Upper lobe of left lung (tissue), 6 donors: ENCODE results near the gene NPIPB6. TPM values are rescaled to one million over a fixed set of nuclear protein-coding genes. Genes with fewer than 3 reads are reported as not detected.

Source experiments
- ATAC-seq, 2 donors: fragments of 200-7000 bp; cut with Tn5 transposase; one replicate each; pipeline ENCODE4 v1.9.1; 2022; ENCODE audit warnings: mild to moderate bottlenecking in 2 of 2, moderate library complexity in 2 of 2; ENCODE audit not compliant: low FRiP score in 2 of 2
- DNase-seq, 2 donors: peaks; one replicate each; pipeline ENCODE4 v3.0.0-alpha.2; 2019 to 2020
- H3K27ac ChIP-seq, 4 donors: fragments of 200-600 bp; sonication (generic); one replicate each; pipeline ENCODE4 v1.5.1; 2016 to 2019
- H3K27me3 ChIP-seq, 4 donors: fragments of 200-600 bp; sonication (generic); one replicate each; pipeline ENCODE4 v1.5.1; 2017 to 2019
- H3K36me3 ChIP-seq, 4 donors: fragments of 200-600 bp; sonication (generic); one replicate each; pipeline ENCODE4 v1.5.1; 2016 to 2019
- H3K4me1 ChIP-seq, 4 donors: fragments of 200-600 bp; sonication (generic); one replicate each; pipeline ENCODE4 v1.5.1; 2018 to 2019
- H3K4me3 ChIP-seq, 4 donors: fragments of 200-600 bp; sonication (generic); one replicate each; pipeline ENCODE4 v1.5.1; 2017 to 2019; ENCODE audit warnings: mild to moderate bottlenecking in 2 of 4, moderate library complexity in 1 of 4
- H3K9me3 ChIP-seq, 4 donors: fragments of 200-600 bp; sonication (generic); one replicate each; pipeline ENCODE4 v1.5.1; 2018 to 2019
- CTCF ChIP-seq, 6 experiments: fragments of 450-650 bp in 4 of 6; fragments of 200-600 bp in 2 of 6; sonication (generic) in 2 of 6; IDR thresholded peaks; one replicate each; pipeline ENCODE4 v1.5.1; 2016 to 2019; ENCODE audit warnings: antibody characterized with exemption in 6 of 6
- EP300 ChIP-seq, 4 donors: sonication (generic); formaldehyde crosslinking; IDR thresholded peaks; one replicate each; pipeline ENCODE4 v1.5.1; 2017; ENCODE audit warnings: antibody characterized with exemption in 4 of 4, control low read depth in 2 of 4
- POLR2A ChIP-seq, 4 donors: fragments of 450-650 bp; IDR thresholded peaks; one replicate each; pipeline ENCODE4 v1.5.1; 2016 to 2017; ENCODE audit warnings: antibody characterized with exemption in 4 of 4, mild to moderate bottlenecking in 2 of 4
- POLR2AphosphoS5 ChIP-seq, 2 donors: sonication (generic); formaldehyde crosslinking; IDR thresholded peaks; one replicate each; pipeline ENCODE4 v1.5.1; 2017; ENCODE audit warnings: antibody characterized with exemption in 2 of 2
- WGBS, 2 donors: methylation state at CpG; one replicate each; pipeline ENCODE4 v1.1.5; 2017 to 2018; 5-methylcytosine and 5-hydroxymethylcytosine counted together
- total RNA-seq, 6 donors: library from RNA; depleted of rRNA in 4 of 6; stranded (reverse); fragments of >200 nt in 4 of 6; gene quantifications; one replicate each; pipeline versions ENCODE4 v1.1.0 to v1.2.1, GENCODE V29; 2016 to 2021
- donor health status: DM: no; HTN: no; CAD: no; lungs with moderate emphysema.
- donor health status: DM: no; HTN: yes; CAD: no; lungs with severe emphysema.

NPIPB6 gene
- total RNA-seq, 6 donors from 2014 or later: 1.6 to 3.3 TPM; not detected in 4

GRCh38 chr16:28297784-28298510, 65.4 kb downstream of the NPIPB6 start:
- ATAC-seq (peak in 1 of 2 donors; percentile 30), DNase-seq (peak in 1 of 2 donors; percentile 45)
- WGBS, 2 donors: 45 to 53% methylated on average over 7 to 11 of the region's 11 CpGs

DNA sequence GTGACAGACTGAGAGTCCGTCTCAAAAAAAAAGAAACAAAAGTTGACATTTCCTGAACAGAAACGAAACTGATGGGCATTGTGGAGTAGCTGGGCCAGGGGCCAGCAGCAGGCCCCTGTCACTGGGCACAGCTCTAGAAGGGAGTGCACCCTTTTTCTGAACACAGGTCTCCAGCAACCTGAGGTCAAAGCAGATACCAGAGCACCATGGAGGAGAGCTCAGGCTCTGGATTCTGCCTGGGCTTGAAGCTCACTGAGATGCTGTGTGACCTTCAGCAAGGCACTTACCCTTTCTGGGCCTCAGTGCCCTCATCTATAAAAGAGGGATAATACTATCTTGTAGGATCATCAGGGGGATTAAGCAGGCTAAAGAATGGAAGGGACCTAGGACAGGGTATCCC, 66.0 kb downstream of the NPIPB6 start:
- H3K36me3 ChIP-seq: no peaks in the 10 kb centered on the region
- WGBS, 2 donors: 22 to 32% methylated on average over 2 of the region's 2 CpGs
- no peak for TF ChIP-seq POLR2A (IDR thresholded peaks at IDR 0.05)
- TF ChIP-seq POLR2AphosphoS5 (IDR thresholded peaks at IDR 0.05): no peak
- TF ChIP-seq CTCF (IDR thresholded peaks at IDR 0.05): no peak
- no peak for TF ChIP-seq EP300 (IDR thresholded peaks at IDR 0.05)
- DNase-seq: no peak
- no peak overlapping the region for H3K4me3 ChIP-seq
- H3K27me3 ChIP-seq: peaks cover 0 to 6% (median 3%) of the 10 kb centered on the region in 4 donors
- no peaks in the 10 kb centered on the region for H3K9me3 ChIP-seq
- H3K4me1 ChIP-seq: peaks cover 10 to 37% (median 20%) of the 10 kb centered on the region in 4 donors
- ATAC-seq: no peak
- H3K27ac ChIP-seq: peak overlapping the region in 1 of 4 donors; percentile 21

More at GRCh38 chr16:28297784-28298510, 65.4 kb downstream of the NPIPB6 start:
- H3K4me1 ChIP-seq: peaks cover 5 to 33% (median 15%) of the 10 kb centered on the region in 4 donors
- TF ChIP-seq POLR2A (IDR thresholded peaks at IDR 0.05): no peak
- TF ChIP-seq POLR2AphosphoS5 (IDR thresholded peaks at IDR 0.05): no peak
- no peak for TF ChIP-seq CTCF (IDR thresholded peaks at IDR 0.05)
- TF ChIP-seq EP300 (IDR thresholded peaks at IDR 0.05): no peak
- no peaks in the 10 kb centered on the region for H3K9me3 ChIP-seq
- H3K27ac ChIP-seq: peak overlapping the region in 1 of 4 donors; percentile 84
- no peaks in the 10 kb centered on the region for H3K36me3 ChIP-seq
- H3K4me3 ChIP-seq: no peak overlapping the region
- peaks cover 0 to 6% (median 2%) of the 10 kb centered on the region in 4 donors for H3K27me3 ChIP-seq

DNA sequence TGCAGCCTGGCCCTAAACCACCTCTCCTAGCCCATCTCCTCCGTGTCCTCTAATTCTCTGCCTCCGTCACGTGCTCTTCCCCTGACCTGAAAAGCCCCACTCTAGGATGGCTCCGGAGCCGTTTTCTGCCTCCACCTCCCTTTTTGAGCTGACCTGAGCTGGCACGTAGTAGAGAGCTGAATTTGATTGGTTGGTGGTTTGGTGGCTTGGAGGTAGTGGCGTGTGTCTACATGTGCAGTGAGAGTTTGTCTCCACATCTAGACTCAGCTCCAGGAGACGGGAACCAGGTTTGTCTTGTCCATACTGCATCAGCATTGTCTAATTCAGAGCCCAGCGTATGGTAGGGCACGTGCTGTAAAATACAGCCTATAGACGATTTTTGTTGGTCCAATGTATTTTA, 68.0 kb downstream of the NPIPB6 start:
- Histone ChIP-seq H3K27me3 (peaks cover 0 to 6% (median 3%) of the 10 kb centered on the region in 4 donors), H3K4me1 (peaks cover 13 to 42% (median 23%) of the 10 kb centered on the region in 4 donors), H3K27ac (no peak overlapping the region), H3K36me3 (no peaks in the 10 kb centered on the region), H3K9me3 (no peaks in the 10 kb centered on the region), H3K4me3 (no peak overlapping the region)
- ATAC-seq: no peak
- TF ChIP-seq POLR2A (IDR thresholded peaks at IDR 0.05): no peak
- DNase-seq: no peak
- WGBS, 2 donors: 91% methylated on average over 11 of the region's 11 CpGs

GRCh38 chr16:28294201-28294600, 69.1 kb downstream of the NPIPB6 start:
- WGBS, 2 donors: 86 to 96% methylated on average over 4 to 6 of the region's 6 CpGs
- DNase-seq: no peak
- peaks cover 13 to 42% (median 23%) of the 10 kb centered on the region in 4 donors for H3K4me1 ChIP-seq
- no peak overlapping the region for H3K27ac ChIP-seq
- no peaks in the 10 kb centered on the region for H3K9me3 ChIP-seq
- no peak overlapping the region for H3K4me3 ChIP-seq
- TF ChIP-seq POLR2A (IDR thresholded peaks at IDR 0.05) (no peak), CTCF (IDR thresholded peaks at IDR 0.05) (no peak), EP300 (IDR thresholded peaks at IDR 0.05) (no peak), POLR2AphosphoS5 (IDR thresholded peaks at IDR 0.05) (no peak)
- no peaks in the 10 kb centered on the region for H3K36me3 ChIP-seq
- peaks cover 0 to 6% (median 3%) of the 10 kb centered on the region in 4 donors for H3K27me3 ChIP-seq
- no peak for ATAC-seq

GRCh38 chr16:28293601-28293960, 69.7 kb downstream of the NPIPB6 start:
- H3K4me1 ChIP-seq: peaks cover 13 to 39% (median 23%) of the 10 kb centered on the region in 4 donors
- H3K9me3 ChIP-seq: no peaks in the 10 kb centered on the region
- DNase-seq: no peak
- peaks cover 0 to 6% (median 3%) of the 10 kb centered on the region in 4 donors for H3K27me3 ChIP-seq
- WGBS, 2 donors: 41 to 50% methylated on average over 9 to 10 of the region's 10 CpGs
- TF ChIP-seq POLR2AphosphoS5 (IDR thresholded peaks at IDR 0.05): no peak
- no peak for TF ChIP-seq EP300 (IDR thresholded peaks at IDR 0.05)
- no peak for TF ChIP-seq CTCF (IDR thresholded peaks at IDR 0.05)
- no peak for TF ChIP-seq POLR2A (IDR thresholded peaks at IDR 0.05)
- no peak for ATAC-seq
- no peak overlapping the region for H3K27ac ChIP-seq
- H3K36me3 ChIP-seq: no peaks in the 10 kb centered on the region
- peak overlapping the region in 3 of 4 donors; percentile 66 to 78 (median 70) for H3K4me3 ChIP-seq
